ENCODE data around the gene SYNE1.

GRCh38 chr6:152557502-152557901 is 79.7 kb downstream of the SYNE1 start:
- no peak for TF ChIP-seq POLR2A (IDR thresholded peaks at IDR 0.05; ENCODE audit: low read length)
- TF ChIP-seq GATA1 (IDR thresholded peaks at IDR 0.05; ENCODE audit: low read depth, low read length) = no peak

All from erythroblast (primary cell).